Keratinocyte (primary cell): ENCODE data around the gene ASCL2.

Source experiments
- CTCF ChIP-seq, 3 experiments: IDR thresholded peaks in 1 of 3; conservative IDR thresholded peaks in 1 of 3; optimal IDR thresholded peaks in 1 of 3; 2 replicates in 2 of 3; 3 replicates in 1 of 3; pipeline versions ENCODE3 to v1.5.1; 2011; ENCODE audit warnings: low read length in 3 of 3, mild to moderate bottlenecking in 3 of 3, moderate library complexity in 2 of 3, control low read depth in 1 of 3, inconsistent platforms in 1 of 3; ENCODE audit not compliant: insufficient read depth in 2 of 3; ENCODE audit errors: extremely low read depth in 1 of 3
- EZH2 ChIP-seq: IDR thresholded peaks from one replicate; pipeline ENCODE4 v1.6.1; 2012; ENCODE audit warnings: inconsistent platforms, mild to moderate bottlenecking, low read length, moderate library complexity

- TF ChIP-seq CTCF (optimal IDR thresholded peaks at IDR 0.05 in 1 of 3, IDR thresholded peaks at IDR 0.05 in 1 of 3, conservative IDR thresholded peaks at IDR 0.05 in 1 of 3; ENCODE audit: extremely low read depth in 1 of 3, insufficient read depth in 2 of 3, low read length in 3 of 3) = no peak
- no peak for TF ChIP-seq EZH2
Measured at GRCh38 chr11:2317354-2318050, 47.1 kb upstream of the ASCL2 start.
